GM12878 (cell line): ENCODE results near the gene ANXA4. TPM values are rescaled to one million over a fixed set of nuclear protein-coding genes. Genes with fewer than 3 reads are reported as not detected.
A peak's percentile ranks its signal among the peaks of the same experiment; 100 is the strongest.

Experiments
- ATAC-seq: fragments of 200-7000 bp; cut with Tn5 transposase; 3 replicates; pipeline ENCODE4 v1.9.1; 2020; ENCODE audit warnings: mild to moderate bottlenecking, moderate library complexity
- BruUV-seq: library from RNA; stranded (reverse); fragments of 400-500 nt; replicated peaks from 2 replicates; lab custom pipeline; 2021; lab: Mats Ljungman, UMichigan
- CTCF ChIA-PET: fragments of 300-600 bp; sonication (Branson Sonifier 250); formaldehyde crosslinking; extraction: SDS; loops from one replicate; lab custom pipeline; 2021; ENCODE audit warnings: inconsistent platforms; lab: Yijun Ruan, JAX
- POLR2A ChIA-PET: fragments of 350-600 bp; formaldehyde crosslinking; extraction: SDS; loops from one replicate; lab custom pipeline; 2021; ENCODE audit warnings: inconsistent platforms; lab: Charles Lee
- RAD21 ChIA-PET: fragments of 300-600 bp; sonication (Branson Sonifier 250); formaldehyde crosslinking; loops from one replicate; lab custom pipeline; 2023; ENCODE audit warnings: antibody characterized with exemption; ENCODE audit not compliant: unreplicated experiment; lab: Charles Lee
- SMC1A ChIA-PET: fragments of 300-600 bp; sonication (Branson Sonifier 250); formaldehyde crosslinking; loops from one replicate; lab custom pipeline; 2023; ENCODE audit not compliant: unreplicated experiment, uncharacterized antibody; lab: Charles Lee
- DNase-seq: peaks from one replicate; pipeline ENCODE4 v3.0.0-alpha.2; 2011; ENCODE audit warnings: low read depth, low spot score
- FAIRE-seq: peaks from 3 replicates; lab custom pipeline; 2011; peaks lifted over from hg19 to GRCh38; lab: Jason Lieb, UNC
- H2AFZ ChIP-seq: 2 replicates; pipeline ENCODE4 v1.6.0; 2011; ENCODE audit warnings: low read depth, low read length, control low read depth; ENCODE audit not compliant: control insufficient read depth
- H3K27ac ChIP-seq: 2 replicates; pipeline ENCODE4 v1.5.1; 2011; ENCODE audit warnings: control low read depth; ENCODE audit not compliant: control insufficient read depth, insufficient read depth
- H3K27me3 ChIP-seq, 2 experiments: replicated peaks in 1 of 2; 2 replicates each; pipeline versions ENCODE4 v1.6.0 to v1.6.1; 2011; ENCODE audit warnings: low read length in 1 of 2; ENCODE audit not compliant: control insufficient read depth in 2 of 2, insufficient read depth in 2 of 2
- H3K36me3 ChIP-seq, 2 experiments: 2 replicates each; pipeline ENCODE4 v1.5.1; 2011; ENCODE audit warnings: low read length in 1 of 2; ENCODE audit not compliant: control insufficient read depth in 2 of 2, insufficient read depth in 2 of 2
- H3K4me1 ChIP-seq: 2 replicates; pipeline ENCODE4 v1.6.1; 2011; ENCODE audit warnings: mild to moderate bottlenecking, low read length, moderate library complexity, mixed read lengths; ENCODE audit not compliant: control insufficient read depth, insufficient read depth
- H3K4me2 ChIP-seq: 2 replicates; pipeline ENCODE4 v1.6.0; 2011; ENCODE audit warnings: control low read depth; ENCODE audit not compliant: control insufficient read depth, insufficient read depth
- H3K4me3 ChIP-seq: fragments of 200-600 bp; sonication (generic); 2 replicates; pipeline ENCODE4 v1.5.1; 2016
- H3K79me2 ChIP-seq: 2 replicates; pipeline ENCODE4 v1.6.0; 2011; ENCODE audit warnings: low read length; ENCODE audit not compliant: control insufficient read depth, insufficient read depth
- H3K9ac ChIP-seq: 2 replicates; pipeline ENCODE4 v1.8.0; 2011; ENCODE audit warnings: low read length, control low read depth, mixed read lengths; ENCODE audit not compliant: control insufficient read depth, insufficient read depth
- H3K9me3 ChIP-seq: replicated peaks from 3 replicates; pipeline ENCODE4 v1.5.1; 2011; ENCODE audit warnings: mild to moderate bottlenecking, low read length; ENCODE audit not compliant: control insufficient read depth, insufficient read depth
- H4K20me1 ChIP-seq: 2 replicates; pipeline ENCODE4 v1.6.0; 2011; ENCODE audit not compliant: control insufficient read depth, insufficient read depth
- CBX5 ChIP-seq: sonication (generic); IDR thresholded peaks from 2 replicates; pipeline ENCODE4 v1.6.1; 2016; ENCODE audit warnings: low read depth, moderate library complexity, mild to moderate bottlenecking, inconsistent platforms
- MTA2 ChIP-seq: fragments of 450-650 bp; IDR thresholded peaks from 2 replicates; pipeline ENCODE4 v1.6.1; 2016; ENCODE audit warnings: low read depth, mild to moderate bottlenecking, moderate library complexity
- MTA3 ChIP-seq: IDR thresholded peaks from 2 replicates; pipeline ENCODE4 v1.6.1; 2012; ENCODE audit warnings: low read length, inconsistent platforms, borderline replicate concordance
- RAD21 ChIP-seq: IDR thresholded peaks from 2 replicates; pipeline ENCODE4 v1.6.1; 2011; ENCODE audit warnings: mild to moderate bottlenecking, low read depth, low read length, moderate library complexity; ENCODE audit not compliant: insufficient read depth
- SIN3A ChIP-seq: IDR thresholded peaks from 2 replicates; pipeline ENCODE4 v1.6.1; 2012; ENCODE audit warnings: low read depth, low read length, improper control_type of control experiment
- SIX5 ChIP-seq: IDR thresholded peaks from 2 replicates; pipeline ENCODE4 v1.6.1; 2011; ENCODE audit warnings: mild to moderate bottlenecking, low read depth, low read length, moderate library complexity; ENCODE audit not compliant: severe bottlenecking
- SMC3 ChIP-seq: IDR thresholded peaks from 2 replicates; pipeline ENCODE4 v1.6.1; 2011; ENCODE audit warnings: low read length, improper control_type of control experiment, borderline replicate concordance
- WRNIP1 ChIP-seq: IDR thresholded peaks from 2 replicates; pipeline ENCODE4 v1.6.1; 2011; ENCODE audit warnings: low read depth, low read length, improper control_type of control experiment, borderline replicate concordance
- WGBS: methylation state at CpG from one replicate; pipeline ENCODE4 v1.1.6; 2016; ENCODE audit warnings: low lambda C conversion rate; ENCODE audit not compliant: insufficient replicate concordance, insufficient coverage; ENCODE audit errors: missing lambda C conversion rate; 5-methylcytosine and 5-hydroxymethylcytosine counted together
- in situ Hi-C: fragments of 300-500 bp; cut with MboI; formaldehyde crosslinking; loops from 9 replicates; pipeline ENCODE4 v1.14.3; 2018; ENCODE audit warnings: mixed read lengths
- intact Hi-C: fragments of 100-400 bp; cut with micrococcal nuclease; formaldehyde crosslinking; loops from one replicate; pipeline ENCODE4 v1.14.2; 2022; ENCODE audit not compliant: unreplicated experiment
- polyA plus RNA-seq, 11 experiments: library from polyadenylated mRNA; depleted of rRNA in 4 of 11; unstranded in 6 of 11; stranded (reverse) in 5 of 11; fragments of >200 nt; fragmentation: Nextera tagmentation in 4 of 11; fragmentation: Illumina TruSeq in 1 of 11; extraction: Ambion mirVana in 4 of 11; extraction: Trizol in 1 of 11; gene quantifications; 1 replicate in 1 of 11; 2 replicates in 10 of 11; pipeline versions ENCODE4 v1.2.1 to v1.2.3, GENCODE V29; 2011 to 2016; ENCODE audit warnings: inconsistent platforms in 2 of 11, missing spikeins in 2 of 11, low read depth in 1 of 11
- total RNA-seq, 4 experiments: library from RNA; depleted of rRNA in 3 of 4; stranded (reverse); fragments of >200 nt in 3 of 4; fragmentation: Illumina TruSeq in 1 of 4; extraction: Trizol in 1 of 4; gene quantifications; 2 replicates each; pipeline versions ENCODE4 v1.2.1 to v1.2.3, GENCODE V29; 2013 to 2021
- TF ChIP-seq, protein P1 (sequence below), 3 experiments: IDR thresholded peaks in 2 of 3; conservative IDR thresholded peaks in 1 of 3; 2 replicates each; pipeline ENCODE4 v1.5.1; 2011; ENCODE audit warnings: low read depth in 3 of 3, low read length in 3 of 3, mild to moderate bottlenecking in 3 of 3, control low read depth in 2 of 3, moderate library complexity in 2 of 3, inconsistent platforms in 1 of 3, mixed read lengths in 1 of 3; ENCODE audit not compliant: control insufficient read depth in 2 of 3, insufficient read depth in 1 of 3; ENCODE audit errors: extremely low read depth in 1 of 3
- TF ChIP-seq, protein P2 (sequence below): fragments of 450-650 bp; IDR thresholded peaks from 2 replicates; pipeline ENCODE4 v1.6.1; 2017; ENCODE audit warnings: low read depth, mild to moderate bottlenecking, moderate library complexity
- TF ChIP-seq, protein P3 (sequence below): IDR thresholded peaks from 2 replicates; pipeline ENCODE4 v1.6.1; 2011; ENCODE audit warnings: borderline replicate concordance, low read depth, mild to moderate bottlenecking, moderate library complexity, mixed read lengths, low read length; ENCODE audit not compliant: insufficient read depth; ENCODE audit errors: extremely low read length

The ANXA4 gene
- total and polyA plus RNA-seq, 10 of the 15 experiments (the other 5 are each of a cell fraction or from before 2014, with no cell fraction given) = 16.3 to 97.2 (median 71.0) TPM

DNA sequence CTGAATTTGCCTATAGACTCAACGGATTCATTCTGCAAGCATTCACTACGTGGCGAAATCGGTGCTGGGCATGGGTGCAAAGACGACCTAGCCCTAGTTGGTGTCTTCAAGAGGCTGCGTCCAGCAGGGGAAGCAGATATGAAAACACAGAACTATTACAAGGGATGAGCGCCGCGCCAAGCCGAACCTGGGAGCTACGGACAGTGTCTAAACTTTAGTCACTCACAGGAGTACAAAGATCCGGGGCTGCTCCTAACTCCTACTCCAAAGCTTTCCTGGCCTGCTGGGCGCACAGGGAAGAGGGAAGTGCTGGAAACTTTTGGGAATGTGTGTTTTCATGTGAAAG lies 732 bp upstream of the ANXA4 start:
- ATAC-seq = peak; percentile 70
- Histone ChIP-seq H3K79me2 (peaks cover 36% of the 10 kb centered on the region), H3K27ac (peak overlapping the region; percentile 95), H3K4me2 (peak overlapping the region; percentile 96), H3K4me3 (peak overlapping the region; percentile 71), H3K4me1 (peaks cover 6% of the 10 kb centered on the region), H4K20me1 (no peaks in the 10 kb centered on the region), H2AFZ (peak overlapping the region; percentile 87), H3K36me3 (no peaks in the 10 kb centered on the region; a peak in 1 of 4 replicates), H3K9ac (peak overlapping the region; percentile 90), H3K27me3 (no peaks in the 10 kb centered on the region), H3K9me3 (no peaks in the 10 kb centered on the region)
- RAD21 ChIA-PET = interaction anchor here (0.6 to 8.3 kb wide), 19 partner anchors 8 to 343 kb away, joined by 3 to 76 read pairs (median 5); no protein-coding TSS in a partner anchor
- 3% methylated on average over 13 of the region's 13 CpGs for WGBS
- in situ Hi-C loops = loop anchor here (5.0 kb wide), 1 partner anchor 66 kb away; no protein-coding TSS in a partner anchor
- SMC1A ChIA-PET = interaction anchor here (0.6 to 9.1 kb wide), 12 partner anchors 9 to 76 kb away, joined by 3 to 164 read pairs (median 8); no protein-coding TSS in a partner anchor
- no TSS peak for BruUV-seq
- POLR2A ChIA-PET = interaction anchor here (0.7 to 5.2 kb wide), 14 partner anchors 10 to 76 kb away, joined by 3 to 61 read pairs (median 9); no protein-coding TSS in a partner anchor
- CTCF ChIA-PET = interaction anchor here (0.7 to 6.4 kb wide), 13 partner anchors 9 to 76 kb away, joined by 3 to 60 read pairs (median 4); no protein-coding TSS in a partner anchor
- intact Hi-C loops = loop anchor here (5.0 kb wide), 2 partner anchors 56 to 76 kb away; no protein-coding TSS in a partner anchor
- peak; percentile 75 for FAIRE-seq
- TF ChIP-seq CBX5 (no peak), RAD21 (0 out of 2 replicates have a peak, but pooled peaks have one; percentile 20), SIX5 (peak; percentile 12), WRNIP1 (0 out of 2 replicates have a peak, but pooled peaks have one; percentile 43), SIN3A (no peak; the same call in 1 of the 2 replicates), SMC3 (peak; percentile 4; the same call in 1 of the 2 replicates), MTA2 (peak; percentile 52; the same call in 1 of the 2 replicates), MTA3 (0 out of 2 replicates have a peak, but pooled peaks have one; percentile 47)
- TF ChIP-seq, protein P1, sequence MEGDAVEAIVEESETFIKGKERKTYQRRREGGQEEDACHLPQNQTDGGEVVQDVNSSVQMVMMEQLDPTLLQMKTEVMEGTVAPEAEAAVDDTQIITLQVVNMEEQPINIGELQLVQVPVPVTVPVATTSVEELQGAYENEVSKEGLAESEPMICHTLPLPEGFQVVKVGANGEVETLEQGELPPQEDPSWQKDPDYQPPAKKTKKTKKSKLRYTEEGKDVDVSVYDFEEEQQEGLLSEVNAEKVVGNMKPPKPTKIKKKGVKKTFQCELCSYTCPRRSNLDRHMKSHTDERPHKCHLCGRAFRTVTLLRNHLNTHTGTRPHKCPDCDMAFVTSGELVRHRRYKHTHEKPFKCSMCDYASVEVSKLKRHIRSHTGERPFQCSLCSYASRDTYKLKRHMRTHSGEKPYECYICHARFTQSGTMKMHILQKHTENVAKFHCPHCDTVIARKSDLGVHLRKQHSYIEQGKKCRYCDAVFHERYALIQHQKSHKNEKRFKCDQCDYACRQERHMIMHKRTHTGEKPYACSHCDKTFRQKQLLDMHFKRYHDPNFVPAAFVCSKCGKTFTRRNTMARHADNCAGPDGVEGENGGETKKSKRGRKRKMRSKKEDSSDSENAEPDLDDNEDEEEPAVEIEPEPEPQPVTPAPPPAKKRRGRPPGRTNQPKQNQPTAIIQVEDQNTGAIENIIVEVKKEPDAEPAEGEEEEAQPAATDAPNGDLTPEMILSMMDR (IDR thresholded peaks at IDR 0.05 in 2 of 3, conservative IDR thresholded peaks at IDR 0.05 in 1 of 3; ENCODE audit: control insufficient read depth in 2 of 3, extremely low read depth in 1 of 3, insufficient read depth in 1 of 3, low read depth in 3 of 3, low read length in 3 of 3) = peak in 2 of 3 experiments; percentile 8 to 21; a peak in 1 of 6 replicates
- TF ChIP-seq, protein P2, sequence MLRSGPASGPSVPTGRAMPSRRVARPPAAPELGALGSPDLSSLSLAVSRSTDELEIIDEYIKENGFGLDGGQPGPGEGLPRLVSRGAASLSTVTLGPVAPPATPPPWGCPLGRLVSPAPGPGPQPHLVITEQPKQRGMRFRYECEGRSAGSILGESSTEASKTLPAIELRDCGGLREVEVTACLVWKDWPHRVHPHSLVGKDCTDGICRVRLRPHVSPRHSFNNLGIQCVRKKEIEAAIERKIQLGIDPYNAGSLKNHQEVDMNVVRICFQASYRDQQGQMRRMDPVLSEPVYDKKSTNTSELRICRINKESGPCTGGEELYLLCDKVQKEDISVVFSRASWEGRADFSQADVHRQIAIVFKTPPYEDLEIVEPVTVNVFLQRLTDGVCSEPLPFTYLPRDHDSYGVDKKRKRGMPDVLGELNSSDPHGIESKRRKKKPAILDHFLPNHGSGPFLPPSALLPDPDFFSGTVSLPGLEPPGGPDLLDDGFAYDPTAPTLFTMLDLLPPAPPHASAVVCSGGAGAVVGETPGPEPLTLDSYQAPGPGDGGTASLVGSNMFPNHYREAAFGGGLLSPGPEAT = peak; percentile 61; the same call in 1 of the 2 replicates
- TF ChIP-seq, protein P3, sequence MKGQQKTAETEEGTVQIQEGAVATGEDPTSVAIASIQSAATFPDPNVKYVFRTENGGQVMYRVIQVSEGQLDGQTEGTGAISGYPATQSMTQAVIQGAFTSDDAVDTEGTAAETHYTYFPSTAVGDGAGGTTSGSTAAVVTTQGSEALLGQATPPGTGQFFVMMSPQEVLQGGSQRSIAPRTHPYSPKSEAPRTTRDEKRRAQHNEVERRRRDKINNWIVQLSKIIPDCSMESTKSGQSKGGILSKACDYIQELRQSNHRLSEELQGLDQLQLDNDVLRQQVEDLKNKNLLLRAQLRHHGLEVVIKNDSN = no peak
- DNase-seq = no peak
